ENCODE results near the gene NOTCH2.

Gene NOTCH2

DNA sequence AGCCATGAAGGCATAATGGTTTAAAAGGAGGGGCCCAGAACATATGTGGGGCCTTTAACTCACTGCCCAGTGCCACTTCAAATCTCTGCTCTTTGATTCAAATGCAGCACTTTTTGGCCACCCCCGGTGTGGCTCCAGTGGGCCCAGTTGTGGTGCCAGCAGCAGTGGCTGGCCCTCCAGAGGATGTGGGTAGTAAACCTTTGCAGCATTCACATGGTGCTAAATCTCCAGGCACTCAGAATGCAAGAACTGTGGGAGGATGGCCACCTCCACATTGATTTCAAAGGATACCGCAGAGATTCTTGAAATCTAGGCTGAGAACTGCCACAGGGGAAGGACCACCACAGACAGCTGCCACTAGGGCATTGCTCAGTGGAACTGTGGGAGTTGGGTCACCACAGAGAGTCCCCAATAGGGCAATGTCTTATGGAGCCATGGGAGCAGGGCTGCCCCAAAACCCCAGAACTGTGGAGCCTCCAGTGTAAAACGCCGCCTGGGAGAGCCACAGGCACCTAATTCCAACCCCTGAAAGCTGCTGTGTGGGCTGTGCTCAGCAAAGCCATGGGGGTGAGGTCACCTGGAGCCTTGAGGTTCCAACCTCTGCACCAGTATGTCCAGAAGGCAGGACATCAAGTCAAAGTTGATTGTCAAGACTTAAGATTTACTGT, 166.6 kb downstream of the NOTCH2 start:
- no peak for DNase-seq

DNA sequence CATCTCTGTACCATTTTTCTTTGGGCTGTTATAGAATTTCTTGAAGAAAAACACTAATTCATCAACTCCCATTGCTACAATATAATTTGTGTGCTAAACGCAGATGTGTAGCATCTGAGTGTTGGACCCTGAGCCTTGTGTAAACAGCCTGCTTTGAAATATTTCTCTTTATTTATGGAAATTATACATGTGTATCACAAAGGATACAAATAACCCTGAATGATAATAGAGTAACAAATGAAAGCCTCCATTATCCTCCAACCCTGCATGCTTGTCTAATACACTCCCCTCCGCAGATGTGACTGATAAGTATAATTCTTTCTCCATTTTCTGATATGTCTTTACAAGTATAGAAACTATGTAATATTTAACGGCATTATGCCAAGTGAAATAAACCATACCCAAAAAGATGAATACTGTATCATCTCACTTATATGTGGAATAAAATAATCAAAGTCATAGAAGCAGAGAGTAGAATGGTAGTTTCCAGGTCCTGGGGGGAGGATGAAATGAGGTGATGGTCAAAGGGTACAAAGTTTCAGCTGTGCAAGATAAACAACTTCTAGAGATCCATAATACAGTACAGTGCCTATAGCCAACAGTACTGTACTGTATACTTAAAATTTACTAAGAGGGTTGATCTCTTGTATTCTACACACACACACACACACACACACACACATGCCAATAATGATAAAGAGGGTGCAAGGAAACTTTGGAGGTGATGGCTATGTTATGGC, 170.3 kb downstream of the NOTCH2 start:
- no peak for DNase-seq

DNA sequence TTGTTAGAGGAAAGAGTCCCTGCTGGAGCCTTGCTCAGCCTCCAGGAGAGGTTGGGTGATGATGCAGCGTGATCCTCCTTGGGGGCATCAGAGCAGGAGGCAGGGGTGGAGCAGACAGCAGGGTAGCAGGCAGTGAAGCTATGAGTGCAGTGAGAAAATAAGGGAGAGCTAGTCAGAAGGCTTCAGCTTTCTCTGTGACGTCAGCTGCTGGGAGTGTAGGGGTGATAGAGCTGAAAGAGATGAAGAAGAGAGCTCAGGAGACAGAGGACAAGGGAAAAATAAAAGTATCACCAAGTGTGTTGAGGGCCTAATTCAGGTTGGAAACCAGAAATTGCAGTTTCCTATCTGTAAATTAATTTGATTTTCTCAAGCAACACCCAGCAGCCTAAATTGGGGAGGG, 170.9 kb downstream of the NOTCH2 start:
- no peak for DNase-seq

DNA sequence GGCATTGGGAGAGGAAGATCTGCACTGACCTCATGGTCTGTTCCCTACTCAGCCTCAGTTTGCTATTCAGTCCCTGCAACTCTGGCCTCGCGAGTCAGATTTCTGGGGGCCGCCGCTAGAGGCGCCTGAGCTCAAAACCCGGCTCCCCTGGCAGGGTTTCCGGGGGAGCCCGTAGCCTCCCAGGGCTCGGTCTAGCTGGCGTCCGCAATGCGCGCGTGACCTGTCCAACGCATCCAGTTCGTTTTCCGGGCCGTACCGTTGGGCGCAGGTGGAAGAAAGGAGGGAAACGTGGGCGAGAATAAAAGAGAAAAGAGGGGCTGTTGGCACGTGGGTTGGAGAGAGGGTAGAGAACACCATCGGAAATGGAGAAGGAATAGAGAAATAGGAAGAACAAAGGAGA, 173.2 kb downstream of the NOTCH2 start, which contains the start of gene ADAM30:
Gene ADAM30 (minus strand): TSS at position 213 of the 400 bp plus-strand sequence. CDS start 179 bp downstream, at position 34.
- no peak for DNase-seq

DNA sequence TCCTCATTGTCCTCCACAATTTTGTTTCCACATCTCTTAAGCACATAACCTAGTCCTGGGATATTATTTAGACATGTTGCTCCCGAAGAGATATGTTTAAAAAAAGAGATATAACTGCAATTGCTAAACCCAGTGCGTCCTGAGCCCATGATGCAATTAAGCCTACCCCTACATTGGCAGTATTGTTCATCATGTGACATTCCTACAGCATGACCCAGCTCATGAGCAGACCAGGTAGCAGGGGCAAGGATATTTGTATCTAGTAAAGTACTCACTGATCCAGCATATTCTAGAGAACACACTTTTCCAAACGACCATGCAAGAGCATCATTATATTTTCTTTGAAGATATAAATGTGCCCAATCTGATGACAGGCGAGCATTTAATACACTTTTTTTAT, 174.4 kb downstream of the NOTCH2 start:
- no peak for DNase-seq

DNA sequence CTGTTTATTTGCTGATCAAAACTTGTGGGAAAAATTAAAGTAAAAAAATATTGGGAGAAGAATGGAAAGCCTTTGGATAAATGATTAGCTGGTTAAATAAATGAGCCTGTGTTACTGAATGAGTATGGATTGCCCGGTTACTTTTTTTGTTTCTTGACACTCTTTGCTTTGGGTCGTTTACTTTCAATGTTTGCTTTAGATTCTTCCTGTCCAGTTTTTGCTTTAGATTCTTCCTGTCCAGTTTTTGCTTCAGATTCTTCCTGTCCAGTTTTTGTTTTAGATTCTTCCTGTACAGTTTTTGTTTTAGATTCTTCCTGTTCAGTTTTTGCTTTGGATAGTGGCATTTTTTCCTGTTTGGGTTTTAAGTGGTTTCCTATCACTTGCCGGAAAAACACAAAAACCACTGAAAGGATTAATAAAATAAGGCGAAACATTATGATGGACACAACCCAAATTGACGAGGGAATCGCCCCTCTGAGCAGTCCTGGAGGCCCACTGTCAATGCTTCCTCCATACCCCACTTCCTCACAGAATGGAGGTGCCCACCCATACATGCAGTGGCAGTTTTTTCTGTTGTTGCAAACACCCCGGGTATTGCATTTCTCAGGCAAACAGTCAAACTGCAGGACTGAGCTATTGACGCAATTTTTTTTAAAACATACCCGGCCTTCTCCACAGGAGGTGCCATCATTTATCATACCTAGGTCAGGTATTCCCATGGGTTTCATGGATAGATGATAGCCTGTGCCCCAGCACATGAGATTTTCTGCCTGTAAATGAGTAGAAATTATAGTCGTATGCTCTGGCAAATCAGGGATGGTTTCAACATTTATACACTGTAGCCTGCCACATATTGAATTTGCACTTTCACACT, 175.4 kb downstream of the NOTCH2 start:
- no peak for DNase-seq

DNA sequence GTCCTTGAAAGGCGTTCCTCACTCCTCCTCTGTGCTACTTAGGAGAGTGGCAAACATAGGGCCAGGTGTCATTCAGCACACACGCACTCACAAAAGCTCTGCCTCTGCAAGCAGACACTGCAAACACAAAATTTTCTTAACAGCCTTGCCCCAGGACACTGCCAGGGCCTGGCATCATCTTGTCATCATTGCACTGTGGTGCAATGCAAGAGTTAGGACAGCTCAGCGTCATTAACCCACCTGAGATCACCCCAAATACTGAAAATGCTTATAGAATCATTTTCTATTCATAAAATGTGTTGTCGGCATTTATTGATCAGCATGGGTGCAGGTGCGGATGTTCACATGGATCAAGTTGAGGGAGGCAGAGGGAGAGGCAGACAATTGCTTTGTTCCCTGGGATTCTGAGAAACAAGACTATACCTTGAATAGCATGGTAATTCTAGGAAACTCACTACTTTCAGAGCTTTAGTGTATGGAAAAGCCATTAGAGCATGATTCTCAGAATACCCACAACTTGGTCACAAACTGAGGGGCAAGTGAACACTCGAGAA, 176.1 kb downstream of the NOTCH2 start:
- no peak for DNase-seq

DNA sequence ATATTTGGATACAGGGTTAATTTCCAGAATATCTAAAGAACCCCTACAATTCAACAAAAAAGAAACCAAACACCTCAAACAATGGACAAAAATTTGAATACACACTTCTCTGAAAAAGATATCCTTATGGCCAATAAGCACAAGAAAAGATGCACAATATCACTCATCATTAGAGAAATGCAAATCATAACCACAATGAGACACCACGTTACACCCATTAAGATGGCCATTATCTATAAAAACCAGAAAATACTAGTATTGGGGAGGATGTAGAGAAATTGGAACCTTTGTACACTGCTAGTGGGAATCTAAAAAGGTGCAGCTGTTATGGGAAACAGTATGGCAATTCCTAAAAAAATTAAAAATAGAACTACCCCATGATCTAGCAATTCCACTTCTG, 178.1 kb downstream of the NOTCH2 start:
- no peak for DNase-seq

DNA sequence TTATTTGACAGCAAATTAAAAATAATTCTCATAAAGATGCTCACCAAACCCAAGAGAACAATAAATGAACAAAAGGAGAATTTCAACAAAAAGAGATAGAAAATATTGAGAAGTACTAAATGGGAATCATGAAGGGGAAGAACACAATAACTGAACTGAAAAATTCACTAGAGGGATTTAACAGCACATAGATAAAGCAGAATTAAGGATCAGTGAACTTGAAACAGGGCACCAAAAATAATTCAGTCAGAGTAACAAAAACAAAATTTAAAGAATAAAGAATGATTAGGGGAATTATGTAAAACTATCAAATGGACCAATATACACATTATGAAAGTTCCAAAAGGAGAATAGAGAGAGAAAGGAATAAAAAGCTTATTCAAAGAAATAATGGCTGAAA, 181.0 kb downstream of the NOTCH2 start:
- DNase-seq = no peak

DNA sequence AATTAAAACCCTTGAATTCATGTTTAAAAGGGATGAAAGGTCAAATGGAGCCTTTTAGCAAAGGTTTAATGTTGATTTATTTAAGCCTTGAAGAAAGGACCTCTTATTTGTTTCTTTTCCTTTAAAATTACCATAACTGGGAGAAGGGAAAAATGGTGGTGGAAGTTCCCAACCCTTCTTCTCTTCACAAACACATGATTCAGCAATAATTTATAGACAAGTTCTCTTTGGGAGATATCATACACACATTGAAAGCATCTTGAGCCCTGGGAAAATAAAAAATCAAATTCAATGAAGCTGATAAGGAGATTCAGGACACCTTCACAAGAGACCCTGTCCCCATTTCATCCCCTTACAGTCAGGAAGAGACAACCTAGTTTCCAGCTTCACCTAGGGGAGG, 182.0 kb downstream of the NOTCH2 start:
- DNase-seq = no peak

DNA sequence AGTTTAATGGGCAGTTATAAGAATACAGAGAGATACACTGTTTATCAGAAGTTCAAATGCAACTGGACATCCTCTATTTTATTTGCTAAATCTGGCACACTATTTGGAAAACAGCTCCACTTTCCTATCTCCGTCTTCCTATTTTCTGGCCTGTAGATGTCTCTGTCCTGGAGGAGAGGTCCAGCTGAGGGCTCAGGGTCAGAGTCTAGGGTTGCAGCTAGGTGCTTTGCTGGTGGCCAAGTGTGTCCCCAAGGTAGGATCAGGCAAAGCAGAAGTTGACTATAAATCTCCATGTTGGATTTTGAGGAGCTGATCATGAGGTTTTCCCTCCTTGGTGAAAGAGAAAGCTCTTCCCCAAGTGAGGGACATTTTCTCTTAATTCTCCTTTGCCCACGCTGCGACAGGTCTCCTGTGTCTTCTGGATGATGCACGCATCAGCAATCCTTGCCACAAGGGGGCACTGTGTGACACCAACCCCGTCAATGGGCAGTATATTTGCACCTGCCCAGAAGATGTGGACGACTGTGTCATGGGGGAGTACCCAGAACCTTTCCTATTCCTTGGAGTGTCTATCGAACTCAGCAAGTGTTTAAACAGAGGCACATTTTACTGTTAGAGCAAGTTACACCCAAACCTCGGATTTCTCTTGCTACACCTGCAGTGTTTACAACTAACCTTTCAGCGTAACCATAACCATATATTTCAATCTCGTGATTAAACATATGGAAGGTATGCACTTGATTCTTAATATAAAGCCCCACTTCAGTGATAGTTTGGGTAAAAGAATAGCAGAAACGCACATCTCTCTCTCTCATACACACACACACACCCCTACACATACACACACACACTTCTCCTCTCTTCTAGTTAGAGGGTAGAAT, 183.3 kb downstream of the NOTCH2 start:
- peak; percentile 46 to 57 for DNase-seq

DNA sequence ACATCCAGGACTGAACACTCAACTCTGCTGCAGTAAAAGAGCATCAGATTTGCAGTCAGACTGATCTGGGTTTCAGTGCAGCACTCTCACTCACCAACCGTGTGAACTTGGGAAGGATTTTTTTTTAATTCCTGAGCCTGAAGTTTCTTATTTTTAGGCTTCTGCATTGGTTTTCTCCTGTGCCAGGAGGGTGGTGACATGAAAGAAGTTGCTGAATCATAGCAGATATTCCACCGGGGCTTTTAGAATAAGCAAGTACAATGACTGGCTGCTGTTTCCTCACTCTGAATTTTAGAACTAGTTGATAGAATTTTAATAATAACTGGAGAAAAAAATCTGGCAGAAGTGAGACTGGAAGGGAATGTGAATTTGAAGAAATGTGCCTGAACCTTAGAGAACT, 184.8 kb downstream of the NOTCH2 start:
- DNase-seq = no peak

DNA sequence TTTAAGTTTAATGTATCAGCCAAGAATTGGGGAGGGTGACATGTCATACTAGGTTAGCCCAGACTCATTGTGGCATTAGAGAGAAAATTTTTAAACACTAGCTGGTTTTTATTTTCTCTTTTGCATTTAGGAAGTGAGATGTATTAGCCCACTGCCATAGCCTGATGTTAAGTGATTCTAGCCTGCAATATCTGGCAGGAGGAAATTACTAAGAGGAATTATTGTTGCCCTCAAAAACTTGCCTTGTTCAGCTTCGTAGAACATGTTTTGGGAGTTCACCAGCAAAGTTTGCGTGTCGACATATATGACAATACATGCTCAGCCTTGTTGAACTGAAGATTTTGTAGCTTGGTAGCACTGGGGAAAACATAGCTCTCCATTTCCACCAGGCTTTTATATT, 185.6 kb downstream of the NOTCH2 start:
- DNase-seq = no peak

DNA sequence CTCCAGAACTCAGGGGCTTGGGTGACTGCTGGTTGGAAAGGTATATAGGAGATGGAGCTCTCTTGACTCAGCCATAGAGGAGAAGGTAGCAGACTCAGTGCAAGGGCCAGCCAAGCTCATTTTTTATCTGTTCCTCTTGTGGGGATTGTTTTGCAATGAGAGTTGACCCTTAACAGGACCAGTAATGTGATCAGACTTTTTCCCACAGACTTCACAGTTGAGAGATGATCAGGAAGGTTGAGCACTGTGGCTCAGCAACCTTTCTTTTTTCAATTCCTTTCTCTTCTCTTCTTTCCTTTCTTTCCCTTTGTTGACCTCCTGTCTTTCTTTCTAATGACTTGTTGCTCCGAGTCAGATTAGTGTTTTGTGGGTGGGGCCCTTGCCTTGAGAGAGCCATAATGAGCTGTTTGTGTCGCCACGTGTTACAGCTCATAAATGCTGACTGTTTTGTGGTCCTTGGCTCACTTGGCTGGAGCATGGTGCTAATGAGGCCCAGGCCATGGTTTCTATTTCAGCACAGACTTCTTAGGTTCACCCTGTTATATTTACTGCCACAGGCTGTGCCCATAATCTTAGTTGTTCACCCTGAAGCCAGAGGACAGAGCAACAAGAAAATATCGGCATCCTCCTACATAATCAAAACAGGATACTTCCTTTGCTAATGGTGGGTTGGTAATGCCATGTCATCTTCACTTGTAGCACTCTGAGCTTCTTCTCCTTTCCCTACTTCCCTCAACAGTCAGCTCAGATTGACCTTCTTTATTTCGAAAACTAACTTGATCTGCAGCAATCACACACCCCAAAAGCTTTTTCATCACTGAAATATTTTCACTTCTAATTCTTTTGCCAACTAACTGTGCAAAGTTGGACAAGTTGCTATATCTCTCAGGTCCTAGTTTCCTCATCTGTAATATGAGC, 187.1 kb downstream of the NOTCH2 start:
- no peak for DNase-seq

DNA sequence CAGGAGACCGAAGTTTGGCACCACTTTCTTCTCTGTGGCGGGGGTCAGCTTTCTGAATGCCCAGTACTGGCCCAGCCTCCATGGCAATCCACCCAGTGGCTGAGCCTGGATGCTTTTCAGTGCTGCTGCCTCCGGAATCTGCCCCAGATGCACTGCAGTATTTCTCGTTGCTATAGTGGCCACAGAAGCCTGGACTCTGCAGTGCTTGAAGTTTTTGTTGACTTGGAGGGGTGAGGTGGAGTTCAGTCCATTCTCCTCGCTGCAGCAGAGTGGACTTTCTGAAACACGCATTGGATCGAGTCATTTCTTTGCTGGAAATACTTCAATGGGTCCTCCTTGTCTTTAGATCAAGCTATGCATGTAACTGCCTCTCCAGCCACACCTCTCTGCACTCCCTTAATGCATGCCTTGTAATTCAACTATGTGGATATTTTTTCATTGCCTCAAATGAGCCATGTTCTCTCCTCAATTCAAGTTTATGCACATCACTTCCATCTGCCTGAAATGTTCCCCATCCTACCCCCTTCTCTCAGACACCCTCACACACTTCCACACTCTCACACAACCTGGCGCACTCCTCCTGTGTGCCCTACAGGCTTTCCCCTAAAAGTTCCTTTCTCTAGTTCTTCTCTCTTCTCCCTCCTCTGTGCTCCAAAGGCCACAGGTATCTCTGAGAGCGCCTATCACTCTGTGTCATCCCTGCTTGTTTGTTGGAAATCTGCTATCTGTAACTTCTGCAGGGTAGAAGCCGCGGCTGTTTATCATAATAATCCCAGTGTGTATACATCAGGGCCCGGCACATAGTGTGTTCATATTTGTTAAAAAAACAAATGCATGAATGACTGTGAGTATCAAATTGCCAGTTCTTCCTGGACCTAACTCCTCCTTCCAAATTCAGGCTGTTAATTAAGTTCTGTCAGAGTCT, 189.7 kb downstream of the NOTCH2 start:
- DNase-seq = no peak

DNA sequence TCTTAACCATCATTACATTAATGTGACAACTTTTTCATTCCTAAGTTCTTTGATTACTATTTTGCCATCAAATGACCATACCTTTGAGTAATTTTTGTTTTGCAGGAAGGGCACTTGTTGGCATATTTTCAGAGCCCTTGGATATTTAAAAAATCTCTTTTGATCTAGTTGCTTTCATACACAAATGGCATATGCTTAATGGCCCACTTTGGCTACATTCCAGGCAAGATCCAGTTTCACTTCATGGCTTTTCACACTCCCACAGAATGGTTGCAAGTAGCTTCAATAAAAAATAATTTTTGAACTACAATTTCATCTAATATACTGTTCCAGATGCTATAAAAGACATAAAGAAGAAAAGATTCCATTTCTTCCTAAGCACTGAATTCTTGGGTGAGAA, 191.3 kb downstream of the NOTCH2 start:
- no peak for DNase-seq

DNA sequence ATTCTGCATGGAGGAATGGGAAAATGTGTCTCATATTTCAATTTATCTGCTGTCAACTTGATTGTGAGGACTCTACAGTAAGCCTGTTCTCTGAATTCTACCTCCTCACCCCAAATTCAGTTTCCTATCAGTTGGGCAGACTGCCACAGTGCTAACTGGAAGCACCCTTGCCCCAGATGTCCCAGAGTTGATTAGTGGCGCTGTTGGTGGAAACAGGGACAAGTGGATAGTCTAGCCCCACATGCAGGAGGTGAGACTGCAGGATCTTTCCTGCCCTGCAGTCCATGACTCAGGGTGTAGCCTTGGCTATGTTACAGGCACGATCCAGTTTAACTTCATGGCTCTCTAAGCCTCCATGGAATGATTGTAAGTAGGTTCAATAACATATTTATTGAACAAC, 195.3 kb downstream of the NOTCH2 start:
- DNase-seq = no peak

DNA sequence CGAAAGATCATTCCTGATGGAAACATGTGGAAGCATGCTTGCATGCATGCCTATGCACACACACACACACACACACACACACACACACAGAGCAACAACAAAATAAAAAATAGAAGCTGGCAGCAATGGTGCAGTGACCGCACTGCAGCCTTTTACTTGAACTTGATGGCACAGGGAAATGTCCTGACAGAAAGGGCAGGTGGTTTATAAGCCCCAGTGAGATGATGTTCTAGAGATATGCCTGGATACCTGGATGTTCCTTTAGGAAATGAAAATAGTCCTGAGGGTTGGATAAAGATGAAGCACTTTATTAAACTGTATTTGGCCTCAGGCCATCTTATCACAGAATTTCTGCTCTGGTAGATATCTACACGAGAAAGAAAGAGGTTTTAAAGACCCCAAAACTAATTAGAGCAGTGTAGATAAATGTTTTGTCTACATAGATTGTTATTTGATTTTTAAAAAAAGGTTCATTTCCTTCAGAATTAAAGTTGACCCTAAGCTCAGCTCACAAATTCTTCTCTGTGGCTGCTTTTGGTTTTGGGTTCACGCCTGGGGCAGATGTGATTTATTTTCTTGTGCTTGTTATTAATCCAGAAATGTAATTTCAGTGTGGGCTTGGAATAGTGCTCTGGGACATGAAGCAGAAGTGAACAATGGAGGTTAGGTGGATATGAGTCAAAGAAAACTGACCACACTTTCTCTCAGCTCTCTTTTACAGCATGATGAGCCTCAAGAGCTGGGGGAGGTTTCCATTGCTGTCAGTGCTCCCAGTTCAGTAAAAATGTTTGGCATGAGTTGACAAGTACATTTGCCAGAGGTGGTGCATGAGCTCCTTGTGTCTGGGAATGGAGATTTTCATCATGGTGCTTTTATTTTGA, 196.1 kb downstream of the NOTCH2 start:
- no peak for DNase-seq

DNA sequence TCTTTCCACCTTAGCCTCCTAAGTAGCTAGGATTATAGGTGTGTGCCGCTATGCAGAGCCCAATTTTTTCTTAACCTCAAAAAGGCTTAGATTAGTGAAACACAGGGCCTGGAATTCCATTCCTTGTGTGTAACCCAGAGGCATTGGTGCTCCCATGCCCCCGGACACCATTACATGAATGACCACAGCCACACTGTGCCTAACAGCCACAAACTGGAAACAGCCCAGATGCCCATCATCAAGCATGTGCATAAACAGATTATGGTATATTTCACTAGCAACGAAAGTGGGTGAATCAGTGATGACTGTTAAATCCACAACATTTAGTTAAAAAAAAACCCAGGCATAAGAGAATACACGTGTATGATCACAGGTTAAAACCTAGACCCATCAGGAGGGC, 197.6 kb downstream of the NOTCH2 start:
- DNase-seq = no peak
